Adrenal gland (tissue), 5 donors: Measurements from ENCODE around the gene MARVELD2.

Experiments used
- CTCF ChIP-seq, 6 experiments: fragments of 450-650 bp in 4 of 6; fragments of 200-600 bp in 2 of 6; sonication (generic) in 1 of 6; IDR thresholded peaks; 1 replicate in 5 of 6; 2 replicates in 1 of 6; pipeline versions ENCODE4 v1.5.1 to v1.8.0; 2016 to 2021; ENCODE audit warnings: antibody characterized with exemption in 6 of 6, mild to moderate bottlenecking in 2 of 6, moderate library complexity in 1 of 6
- POLR2A ChIP-seq, 2 donors: fragments of 450-650 bp; IDR thresholded peaks; one replicate each; pipeline ENCODE4 v1.6.1; 2017; ENCODE audit warnings: antibody characterized with exemption in 2 of 2, mild to moderate bottlenecking in 2 of 2, moderate library complexity in 1 of 2
- donor health status: DM: no; HTN: no; CAD: no.

GRCh38 chr5:69378376-69378775 is 36.5 kb upstream of the MARVELD2 start:
- TF ChIP-seq CTCF (IDR thresholded peaks at IDR 0.05) (no peak), POLR2A (IDR thresholded peaks at IDR 0.05) (no peak)
